Measurements from ENCODE around the gene HARBI1. TPM values are rescaled to one million over a fixed set of nuclear protein-coding genes. Genes with fewer than 3 reads are reported as not detected.

Gene HARBI1
- polyA plus RNA-seq, 1 experiment = 3.6 TPM

DNA sequence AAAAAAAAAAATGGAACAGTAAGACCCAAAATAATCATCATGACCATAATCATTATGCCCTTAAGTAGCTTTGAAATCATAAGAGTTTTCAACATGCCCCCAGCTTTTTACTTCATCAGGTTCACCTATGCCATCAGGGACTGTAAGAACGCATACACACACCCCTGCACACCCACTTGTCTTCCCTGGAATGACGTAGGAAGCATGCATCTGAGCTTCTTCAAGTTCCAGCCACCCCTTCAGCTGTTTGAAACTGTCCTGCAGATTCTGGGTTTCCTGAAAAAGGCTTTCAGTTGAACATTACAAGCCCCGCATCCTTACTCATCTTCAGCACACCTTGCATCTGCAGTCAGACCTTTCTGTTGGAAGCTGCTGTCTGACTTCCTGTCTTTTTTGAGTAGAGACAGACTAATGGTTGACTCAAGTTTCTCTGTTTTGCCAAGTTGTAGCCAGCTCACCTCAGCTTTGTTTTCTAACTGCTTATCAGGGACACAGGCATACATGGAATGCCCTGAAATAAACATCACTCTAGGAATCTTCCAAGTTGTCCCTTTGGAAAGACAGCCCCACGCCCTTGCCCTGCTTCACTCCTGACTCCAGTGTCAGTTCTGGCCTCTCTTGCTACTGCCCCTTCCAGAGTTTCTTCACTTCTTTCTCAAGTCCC, 46.4 kb upstream of the HARBI1 start:
- POLR2A ChIA-PET = no interaction called here
- CTCF ChIA-PET = no interaction called here
- H3K36me3 ChIP-seq (ENCODE audit: control insufficient read depth, insufficient read depth, low read length) = peaks cover 10% of the 10 kb centered on the region
- TF ChIP-seq, protein P1, sequence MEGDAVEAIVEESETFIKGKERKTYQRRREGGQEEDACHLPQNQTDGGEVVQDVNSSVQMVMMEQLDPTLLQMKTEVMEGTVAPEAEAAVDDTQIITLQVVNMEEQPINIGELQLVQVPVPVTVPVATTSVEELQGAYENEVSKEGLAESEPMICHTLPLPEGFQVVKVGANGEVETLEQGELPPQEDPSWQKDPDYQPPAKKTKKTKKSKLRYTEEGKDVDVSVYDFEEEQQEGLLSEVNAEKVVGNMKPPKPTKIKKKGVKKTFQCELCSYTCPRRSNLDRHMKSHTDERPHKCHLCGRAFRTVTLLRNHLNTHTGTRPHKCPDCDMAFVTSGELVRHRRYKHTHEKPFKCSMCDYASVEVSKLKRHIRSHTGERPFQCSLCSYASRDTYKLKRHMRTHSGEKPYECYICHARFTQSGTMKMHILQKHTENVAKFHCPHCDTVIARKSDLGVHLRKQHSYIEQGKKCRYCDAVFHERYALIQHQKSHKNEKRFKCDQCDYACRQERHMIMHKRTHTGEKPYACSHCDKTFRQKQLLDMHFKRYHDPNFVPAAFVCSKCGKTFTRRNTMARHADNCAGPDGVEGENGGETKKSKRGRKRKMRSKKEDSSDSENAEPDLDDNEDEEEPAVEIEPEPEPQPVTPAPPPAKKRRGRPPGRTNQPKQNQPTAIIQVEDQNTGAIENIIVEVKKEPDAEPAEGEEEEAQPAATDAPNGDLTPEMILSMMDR (IDR thresholded peaks at IDR 0.05; ENCODE audit: insufficient read depth, low read depth, low read length) = no peak
- H3K4me3 ChIP-seq (ENCODE audit: low read depth, low read length) = no peak overlapping the region
- H3K27me3 ChIP-seq (ENCODE audit: control insufficient read depth, insufficient read depth, low read length) = no peaks in the 10 kb centered on the region
- no peak for DNase-seq (ENCODE audit: low read depth)

DNA sequence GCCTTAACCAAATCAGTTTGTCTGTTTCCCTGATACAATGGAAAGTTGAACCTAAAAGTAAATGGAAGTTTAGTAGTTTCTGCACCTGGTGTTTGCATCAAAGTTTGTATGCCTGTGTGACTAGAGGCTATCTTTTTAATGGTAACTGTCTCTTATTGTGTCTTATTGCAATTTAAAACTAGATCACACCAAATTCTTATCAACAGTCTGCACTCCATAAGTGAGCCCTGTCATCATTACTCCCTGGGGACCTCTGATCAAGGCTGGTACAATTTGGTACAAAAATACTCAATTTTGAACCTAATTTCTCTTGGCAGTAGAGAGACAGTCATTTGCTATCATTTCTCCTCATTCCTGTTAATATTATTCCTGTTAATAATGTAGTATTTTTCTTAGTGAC, 45.3 kb upstream of the HARBI1 start:
- Histone ChIP-seq H3K27me3 (ENCODE audit: control insufficient read depth, insufficient read depth, low read length) (no peaks in the 10 kb centered on the region), H3K36me3 (ENCODE audit: control insufficient read depth, insufficient read depth, low read length) (peaks cover 11% of the 10 kb centered on the region), H3K4me3 (ENCODE audit: low read depth, low read length) (no peak overlapping the region)
- ChIA-PET CTCF (interaction anchor here (1.3 to 1.5 kb wide), 2 partner anchors 9 to 13 kb away, joined by 4 to 5 read pairs; no protein-coding TSS in a partner anchor), POLR2A (no interaction called here)
- no peak for DNase-seq (ENCODE audit: low read depth)
- TF ChIP-seq, protein P1 (IDR thresholded peaks at IDR 0.05; ENCODE audit: insufficient read depth, low read depth, low read length) = no peak

GRCh38 chr11:46661836-46662235, 44.8 kb upstream of the HARBI1 start:
- Histone ChIP-seq H3K4me3 (ENCODE audit: low read depth, low read length) (no peak overlapping the region), H3K27me3 (ENCODE audit: control insufficient read depth, insufficient read depth, low read length) (no peaks in the 10 kb centered on the region), H3K36me3 (ENCODE audit: control insufficient read depth, insufficient read depth, low read length) (peaks cover 11% of the 10 kb centered on the region)
- POLR2A ChIA-PET = no interaction called here
- no peak for DNase-seq (ENCODE audit: low read depth)
- TF ChIP-seq, protein P1 (IDR thresholded peaks at IDR 0.05; ENCODE audit: insufficient read depth, low read depth, low read length) = no peak
- CTCF ChIA-PET = interaction anchor here (1.3 to 1.5 kb wide), 2 partner anchors 9 to 12 kb away, joined by 4 to 5 read pairs; no protein-coding TSS in a partner anchor

DNA sequence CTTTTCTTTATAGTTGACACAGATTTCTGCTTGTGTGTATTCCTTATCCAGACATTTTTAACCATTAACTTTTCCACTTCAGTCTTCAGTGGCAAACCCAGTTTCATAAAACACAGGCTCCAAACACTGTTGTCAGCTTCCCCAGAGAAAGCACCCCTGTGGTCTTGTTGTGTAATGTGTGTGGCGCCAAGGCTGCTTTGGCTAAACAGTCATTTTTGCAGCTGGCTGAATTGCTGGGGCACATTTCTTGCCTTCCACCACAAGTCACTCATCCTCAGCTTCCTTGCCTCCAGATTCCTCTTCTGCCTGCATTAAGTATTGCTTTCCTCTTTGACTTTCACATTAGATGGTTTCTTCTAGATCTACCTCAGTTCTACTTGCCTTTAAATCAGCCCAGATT, 42.9 kb upstream of the HARBI1 start:
- ChIA-PET CTCF (interaction anchor here (1.2 to 1.4 kb wide), 2 partner anchors 13 to 15 kb away, joined by 3 to 5 read pairs; no protein-coding TSS in a partner anchor), POLR2A (no interaction called here)
- Histone ChIP-seq H3K27me3 (ENCODE audit: control insufficient read depth, insufficient read depth, low read length) (no peaks in the 10 kb centered on the region), H3K36me3 (ENCODE audit: control insufficient read depth, insufficient read depth, low read length) (peaks cover 7% of the 10 kb centered on the region), H3K4me3 (ENCODE audit: low read depth, low read length) (no peak overlapping the region)
- no peak for DNase-seq (ENCODE audit: low read depth)
- TF ChIP-seq, protein P1 (IDR thresholded peaks at IDR 0.05; ENCODE audit: insufficient read depth, low read depth, low read length) = no peak

DNA sequence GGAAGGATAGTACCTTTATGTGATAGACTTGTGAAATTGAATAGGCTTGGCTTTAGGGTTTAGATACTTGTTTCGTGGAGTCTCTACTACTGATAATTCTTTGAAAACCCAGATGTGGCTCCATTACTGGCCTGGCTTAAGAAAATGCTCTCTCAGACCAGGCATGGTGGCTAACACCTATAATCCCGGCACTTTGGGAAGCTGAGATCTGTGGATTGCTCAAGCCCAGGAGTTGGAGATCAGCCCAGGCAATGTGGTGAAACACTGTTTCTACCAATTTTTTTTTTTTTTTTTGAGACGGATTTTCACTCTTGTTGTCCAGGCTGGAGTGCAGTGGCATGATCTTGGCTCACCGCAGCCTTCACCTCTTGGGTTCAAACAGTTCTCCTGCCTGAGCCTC, 41.2 kb upstream of the HARBI1 start:
- TF ChIP-seq, protein P1 (IDR thresholded peaks at IDR 0.05; ENCODE audit: insufficient read depth, low read depth, low read length) = no peak
- Histone ChIP-seq H3K27me3 (ENCODE audit: control insufficient read depth, insufficient read depth, low read length) (no peaks in the 10 kb centered on the region), H3K36me3 (ENCODE audit: control insufficient read depth, insufficient read depth, low read length) (peaks cover 2% of the 10 kb centered on the region; the same call in 1 of the 2 replicates), H3K4me3 (ENCODE audit: low read depth, low read length) (no peak overlapping the region)
- ChIA-PET POLR2A (no interaction called here), CTCF (interaction anchor here (0.6 to 1.0 kb wide), 5 partner anchors 11 to 248 kb away, joined by 3 read pairs; no protein-coding TSS in a partner anchor)
- no peak for DNase-seq (ENCODE audit: low read depth)

Measured in BJ (cell line).